Esophagus muscularis mucosa (tissue), 4 donors: ENCODE data around the gene LRRK1.

Experiments
- EP300 ChIP-seq: sonication (generic); formaldehyde crosslinking; IDR thresholded peaks from one replicate; pipeline ENCODE4 v1.6.1; 2017; ENCODE audit warnings: antibody characterized with exemption
- POLR2AphosphoS5 ChIP-seq, 2 donors: sonication (generic); formaldehyde crosslinking; IDR thresholded peaks; one replicate each; pipeline ENCODE4 v1.6.1; 2017; ENCODE audit warnings: antibody characterized with exemption in 2 of 2
- TF ChIP-seq, protein P1 (sequence below), 3 experiments: fragments of 200-600 bp in 2 of 3; fragments of 450-650 bp in 1 of 3; sonication (generic) in 2 of 3; IDR thresholded peaks; one replicate each; pipeline ENCODE4 v1.5.1; 2017 to 2019; ENCODE audit warnings: antibody characterized with exemption in 3 of 3, mild to moderate bottlenecking in 2 of 3, moderate library complexity in 1 of 3

DNA sequence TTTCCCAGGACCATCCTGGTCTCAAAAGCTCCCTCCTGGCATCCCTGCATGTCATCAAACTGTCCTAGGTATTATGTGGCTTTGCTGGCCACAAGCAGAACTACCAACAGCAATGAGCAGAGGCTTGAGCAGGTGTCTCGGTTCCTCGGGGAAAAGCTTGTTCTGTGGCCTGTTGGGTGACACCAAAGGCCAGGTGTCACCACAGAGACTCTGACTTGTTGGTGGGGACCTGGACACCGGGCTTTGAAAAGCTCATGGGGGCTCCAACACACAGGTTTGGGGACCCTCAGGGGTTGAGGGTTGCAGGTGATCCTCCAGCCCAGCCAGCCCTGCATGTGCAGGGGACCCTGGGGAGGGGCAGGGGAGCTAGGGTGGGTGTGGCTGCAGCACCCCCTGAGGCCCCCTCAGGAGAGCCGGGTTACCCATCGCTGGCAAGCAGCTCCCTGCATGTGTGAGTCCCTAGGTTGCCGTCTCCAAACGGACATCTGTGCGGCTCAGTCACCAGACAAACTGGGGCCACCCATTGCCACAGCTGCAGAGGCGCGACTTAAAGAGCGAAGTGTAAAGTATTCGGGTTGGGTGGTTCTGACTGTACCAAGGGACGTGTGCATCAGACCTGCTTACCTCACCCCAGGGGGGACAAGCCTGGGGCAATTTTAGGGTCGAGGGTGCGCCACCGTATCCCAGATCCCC is 192.6 kb downstream of the LRRK1 start:
- TF ChIP-seq, protein P1, sequence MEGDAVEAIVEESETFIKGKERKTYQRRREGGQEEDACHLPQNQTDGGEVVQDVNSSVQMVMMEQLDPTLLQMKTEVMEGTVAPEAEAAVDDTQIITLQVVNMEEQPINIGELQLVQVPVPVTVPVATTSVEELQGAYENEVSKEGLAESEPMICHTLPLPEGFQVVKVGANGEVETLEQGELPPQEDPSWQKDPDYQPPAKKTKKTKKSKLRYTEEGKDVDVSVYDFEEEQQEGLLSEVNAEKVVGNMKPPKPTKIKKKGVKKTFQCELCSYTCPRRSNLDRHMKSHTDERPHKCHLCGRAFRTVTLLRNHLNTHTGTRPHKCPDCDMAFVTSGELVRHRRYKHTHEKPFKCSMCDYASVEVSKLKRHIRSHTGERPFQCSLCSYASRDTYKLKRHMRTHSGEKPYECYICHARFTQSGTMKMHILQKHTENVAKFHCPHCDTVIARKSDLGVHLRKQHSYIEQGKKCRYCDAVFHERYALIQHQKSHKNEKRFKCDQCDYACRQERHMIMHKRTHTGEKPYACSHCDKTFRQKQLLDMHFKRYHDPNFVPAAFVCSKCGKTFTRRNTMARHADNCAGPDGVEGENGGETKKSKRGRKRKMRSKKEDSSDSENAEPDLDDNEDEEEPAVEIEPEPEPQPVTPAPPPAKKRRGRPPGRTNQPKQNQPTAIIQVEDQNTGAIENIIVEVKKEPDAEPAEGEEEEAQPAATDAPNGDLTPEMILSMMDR (IDR thresholded peaks at IDR 0.05), result no peak
- TF ChIP-seq POLR2AphosphoS5 (IDR thresholded peaks at IDR 0.05) (no peak), EP300 (no peak)
